IMR-90 (cell line): ENCODE results near the gene HYKK. TPM values are rescaled to one million over a fixed set of nuclear protein-coding genes. Genes with fewer than 3 reads are reported as not detected.

Experiments
- ATAC-seq: fragments of 200-7000 bp; cut with Tn5 transposase; 2 replicates; pipeline ENCODE4 v1.9.1; 2020; ENCODE audit warnings: low read depth, mild to moderate bottlenecking, moderate library complexity
- BruUV-seq: library from RNA; stranded (reverse); fragments of 400-500 nt; replicated peaks from 2 replicates; lab custom pipeline; 2021; lab: Mats Ljungman, UMichigan
- CTCF ChIA-PET: fragments of 300-600 bp; formaldehyde crosslinking; extraction: SDS; loops from one replicate; lab custom pipeline; 2021; ENCODE audit warnings: antibody characterized with exemption; lab: Yijun Ruan, JAX
- POLR2A ChIA-PET: fragments of 300-600 bp; sonication (Branson Sonifier 250); formaldehyde crosslinking; loops from one replicate; lab custom pipeline; 2022; ENCODE audit warnings: antibody characterized with exemption; ENCODE audit not compliant: unreplicated experiment; lab: Charles Lee
- DNase-seq: peaks from one replicate; pipeline ENCODE4 v3.0.0; 2013
- H2AFZ ChIP-seq: replicated peaks from 2 replicates; pipeline ENCODE3; 2013; ENCODE audit warnings: low read length, mild to moderate bottlenecking; ENCODE audit not compliant: poor library complexity
- H2AK5ac ChIP-seq: 2 replicates; pipeline ENCODE4 v1.6.1; 2013; ENCODE audit warnings: low read depth, low read length, inconsistent platforms
- H2AK9ac ChIP-seq: replicated peaks from 2 replicates; pipeline ENCODE3; 2013; ENCODE audit warnings: mild to moderate bottlenecking, low read depth, low read length, moderate library complexity; ENCODE audit not compliant: poor library complexity
- H2BK120ac ChIP-seq: 2 replicates; pipeline ENCODE4 v1.6.1; 2013; ENCODE audit warnings: low read depth, low read length, inconsistent platforms
- H2BK15ac ChIP-seq: 3 replicates; pipeline ENCODE4 v1.6.1; 2013; ENCODE audit warnings: low read depth, low read length, inconsistent platforms
- H2BK20ac ChIP-seq: 2 replicates; pipeline ENCODE4 v1.6.1; 2013; ENCODE audit warnings: low read depth, mild to moderate bottlenecking, inconsistent platforms, low read length, moderate library complexity
- H2BK5ac ChIP-seq: 2 replicates; pipeline ENCODE4 v1.6.1; 2013; ENCODE audit warnings: mild to moderate bottlenecking, low read depth, low read length, inconsistent platforms; ENCODE audit not compliant: poor library complexity, severe bottlenecking
- H3K14ac ChIP-seq: replicated peaks from 2 replicates; pipeline ENCODE4 v1.6.1; 2013; ENCODE audit warnings: low read depth, low read length, inconsistent platforms
- H3K18ac ChIP-seq: 2 replicates; pipeline ENCODE4 v1.6.1; 2013; ENCODE audit warnings: low read depth, low read length, control low read depth
- H3K23ac ChIP-seq: 2 replicates; pipeline ENCODE4 v1.6.1; 2013; ENCODE audit warnings: low read depth, low read length, inconsistent platforms
- H3K27ac ChIP-seq: 2 replicates; pipeline ENCODE4 v1.5.1; 2013; ENCODE audit warnings: mild to moderate bottlenecking, control low read depth, low read length; ENCODE audit not compliant: insufficient read depth
- H3K27me3 ChIP-seq: 2 replicates; pipeline ENCODE4 v1.6.1; 2013; ENCODE audit warnings: low read length; ENCODE audit not compliant: control insufficient read depth, insufficient read depth
- H3K36me3 ChIP-seq: 2 replicates; pipeline ENCODE4 v1.6.1; 2013; ENCODE audit warnings: low read length, mixed read lengths; ENCODE audit not compliant: control insufficient read depth, insufficient read depth
- H3K4ac ChIP-seq: 2 replicates; pipeline ENCODE4 v1.6.1; 2013; ENCODE audit warnings: low read depth, low read length, inconsistent platforms
- H3K4me1 ChIP-seq: 2 replicates; pipeline ENCODE4 v1.6.1; 2013; ENCODE audit warnings: low read length, mixed read lengths; ENCODE audit not compliant: control insufficient read depth, insufficient read depth
- H3K4me2 ChIP-seq: 2 replicates; pipeline ENCODE4 v1.6.1; 2013; ENCODE audit warnings: low read depth, mild to moderate bottlenecking, control low read depth, low read length, moderate library complexity
- H3K4me3 ChIP-seq: 2 replicates; pipeline ENCODE4 v1.5.1; 2013; ENCODE audit warnings: low read depth, mild to moderate bottlenecking, control low read depth, low read length, moderate library complexity; ENCODE audit not compliant: insufficient read depth
- H3K56ac ChIP-seq: 2 replicates; pipeline ENCODE4 v1.6.1; 2013; ENCODE audit warnings: low read length, inconsistent platforms; ENCODE audit not compliant: insufficient read depth; ENCODE audit errors: extremely low read depth
- H3K79me1 ChIP-seq, 2 experiments: 2 replicates each; pipeline ENCODE4 v1.6.1; 2013; ENCODE audit warnings: low read length in 2 of 2, inconsistent platforms in 1 of 2, low read depth in 1 of 2
- H3K9ac ChIP-seq: 2 replicates; pipeline ENCODE4 v1.6.1; 2013; ENCODE audit warnings: low read depth, low read length, control low read depth
- H3K9me1 ChIP-seq: 2 replicates; pipeline ENCODE4 v1.6.1; 2013; ENCODE audit warnings: low read length, inconsistent platforms; ENCODE audit not compliant: insufficient read depth
- H3K9me3 ChIP-seq: 2 replicates; pipeline ENCODE4 v1.6.1; 2013; ENCODE audit warnings: low read length; ENCODE audit not compliant: control insufficient read depth, insufficient read depth
- H4K20me1 ChIP-seq: 2 replicates; pipeline ENCODE4 v1.6.1; 2013; ENCODE audit warnings: low read length, inconsistent platforms; ENCODE audit not compliant: insufficient read depth
- H4K5ac ChIP-seq: 2 replicates; pipeline ENCODE4 v1.6.1; 2013; ENCODE audit warnings: mild to moderate bottlenecking, low read depth, low read length, control low read depth
- H4K8ac ChIP-seq, 2 experiments: 2 replicates each; pipeline ENCODE4 v1.6.1; 2013; ENCODE audit warnings: low read depth in 2 of 2, low read length in 2 of 2, control low read depth in 1 of 2, inconsistent platforms in 1 of 2
- H4K91ac ChIP-seq: 2 replicates; pipeline ENCODE4 v1.6.1; 2013; ENCODE audit warnings: low read depth, low read length, inconsistent platforms; ENCODE audit not compliant: insufficient read depth
- CEBPB ChIP-seq: IDR thresholded peaks from 2 replicates; pipeline ENCODE4 v1.6.1; 2012; ENCODE audit warnings: low read depth, low read length, improper control_type of control experiment
- ELK1 ChIP-seq: fragments of 150-350 bp; IDR thresholded peaks from 2 replicates; pipeline ENCODE4 v1.6.1; 2016; ENCODE audit warnings: low read depth, mild to moderate bottlenecking, low read length, moderate library complexity, borderline replicate concordance
- FOS ChIP-seq: fragments of 150-350 bp; IDR thresholded peaks from 2 replicates; pipeline ENCODE4 v1.6.1; 2016; ENCODE audit warnings: low read depth, low read length
- MAFK ChIP-seq: IDR thresholded peaks from 2 replicates; pipeline ENCODE4 v1.6.1; 2012; ENCODE audit warnings: low read depth, low read length, improper control_type of control experiment
- MAZ ChIP-seq: IDR thresholded peaks from 2 replicates; pipeline ENCODE4 v1.6.1; 2012; ENCODE audit warnings: low read depth, mild to moderate bottlenecking, low read length, improper control_type of control experiment, moderate library complexity, borderline replicate concordance
- MXI1 ChIP-seq: IDR thresholded peaks from 2 replicates; pipeline ENCODE4 v1.6.1; 2012; ENCODE audit warnings: low read depth, mild to moderate bottlenecking, low read length, moderate library complexity, borderline replicate concordance
- NFE2L2 ChIP-seq: fragments of 150-350 bp; IDR thresholded peaks from 2 replicates; pipeline ENCODE4 v1.6.1; 2016; ENCODE audit warnings: low read depth, mild to moderate bottlenecking, low read length
- RAD21 ChIP-seq: IDR thresholded peaks from 2 replicates; pipeline ENCODE4 v1.6.1; 2012; ENCODE audit warnings: low read length, improper control_type of control experiment
- RCOR1 ChIP-seq: IDR thresholded peaks from 2 replicates; pipeline ENCODE4 v1.6.1; 2012; ENCODE audit warnings: mild to moderate bottlenecking, low read length, improper control_type of control experiment; ENCODE audit not compliant: insufficient replicate concordance
- RFX5 ChIP-seq: IDR thresholded peaks from 2 replicates; pipeline ENCODE4 v1.8.0; 2012; ENCODE audit warnings: low read depth, mild to moderate bottlenecking, low read length, moderate library complexity
- USF2 ChIP-seq: fragments of 150-350 bp; IDR thresholded peaks from 2 replicates; pipeline ENCODE4 v1.6.1; 2017; ENCODE audit warnings: mild to moderate bottlenecking, antibody characterized with exemption, low read length, low read depth
- WGBS, 2 experiments: methylation state at CpG; one replicate each; pipeline versions ENCODE4 v1.1.5 to v1.1.7; 2013; ENCODE audit warnings: missing lambda C conversion rate in 2 of 2; ENCODE audit not compliant: insufficient read length in 1 of 2; ENCODE audit errors: extremely low coverage in 2 of 2; 5-methylcytosine and 5-hydroxymethylcytosine counted together
- dilution Hi-C: fragments of 300-500 bp; cut with HindIII; formaldehyde crosslinking; loops from one replicate; pipeline ENCODE4 v1.14.3; 2018; ENCODE audit warnings: low sequenced_read_pairs; ENCODE audit not compliant: unreplicated experiment
- in situ Hi-C: fragments of 300-500 bp; cut with MboI; formaldehyde crosslinking; loops from 3 replicates; pipeline ENCODE4 v1.14.3; 2019; ENCODE audit warnings: low sequenced_read_pairs, inconsistent platforms, mixed read lengths
- intact Hi-C: fragments of 100-400 bp; cut with micrococcal nuclease; formaldehyde crosslinking; loops from 2 replicates; pipeline ENCODE4 v1.10.0; 2022
- polyA plus RNA-seq, 3 experiments: library from polyadenylated mRNA; depleted of rRNA; stranded (reverse); fragments of >200 nt; gene quantifications; 2 replicates each; pipeline ENCODE4 v1.2.3, GENCODE V29; 2012; ENCODE audit warnings: low replicate concordance in 1 of 3
- total RNA-seq: library from RNA; depleted of rRNA; stranded (reverse); fragments of >200 nt; gene quantifications from 2 replicates; pipeline ENCODE4 v1.2.3, GENCODE V29; 2012

Gene HYKK
- total and polyA plus RNA-seq, 2 of the 4 experiments (the other 2 are of a cell fraction): 3.8 to 5.6 TPM

- POLR2A ChIA-PET: no interaction called here
- H3K9me3 ChIP-seq: no peaks in the 10 kb centered on the region
- H2AK5ac ChIP-seq: no peak overlapping the region
- H3K14ac ChIP-seq: no peak overlapping the region
- H3K27ac ChIP-seq: no peak overlapping the region
- H2BK15ac ChIP-seq: no peak overlapping the region
- no peak overlapping the region for H2AK9ac ChIP-seq
- H3K27me3 ChIP-seq: peaks cover 15% of the 10 kb centered on the region
- WGBS, 2 experiments: 63% methylated on average over 7 of the region's 11 CpGs; no CpG with 5 or more reads in 1 of the 2 experiments
- H4K5ac ChIP-seq: no peak overlapping the region
- no peak overlapping the region for H3K18ac ChIP-seq
- no peak overlapping the region for H3K4ac ChIP-seq
- intact Hi-C loops (no loop called here), in situ Hi-C loops (no loop called here), dilution Hi-C loops (no loop called here)
- H2BK5ac ChIP-seq: no peak overlapping the region
- H3K36me3 ChIP-seq: no peaks in the 10 kb centered on the region
- no peak overlapping the region for H3K4me3 ChIP-seq
- H3K9ac ChIP-seq: no peak overlapping the region
- CTCF ChIA-PET: no interaction called here
- peak overlapping the region; percentile 89 for H2AFZ ChIP-seq
- BruUV-seq: no TSS peak
- no peak for ATAC-seq
- H4K20me1 ChIP-seq: no peaks in the 10 kb centered on the region
- no peak for TF ChIP-seq MAFK
- TF ChIP-seq RAD21: no peak
- no peak for TF ChIP-seq USF2
- TF ChIP-seq NFE2L2: no peak
- no peak for TF ChIP-seq MAZ
- TF ChIP-seq RFX5: no peak
- no peak for TF ChIP-seq CEBPB
- no peak for TF ChIP-seq MXI1
- TF ChIP-seq RCOR1: no peak
- TF ChIP-seq ELK1: no peak
- no peak for TF ChIP-seq FOS
- no peak for DNase-seq
- no peaks in the 10 kb centered on the region for H3K9me1 ChIP-seq
- no peak overlapping the region for H3K56ac ChIP-seq
- no peak overlapping the region for H3K23ac ChIP-seq
- no peaks in the 10 kb centered on the region for H3K79me1 ChIP-seq
- H2BK20ac ChIP-seq: no peak overlapping the region
- H4K8ac ChIP-seq: no peak overlapping the region
- H3K4me2 ChIP-seq: no peak overlapping the region; the same call in 1 of the 2 replicates
- H4K91ac ChIP-seq: no peak overlapping the region
- H2BK120ac ChIP-seq: no peak overlapping the region
- H3K4me1 ChIP-seq: no peaks in the 10 kb centered on the region
Observed at GRCh38 chr15:78564743-78565096, 57.3 kb downstream of the HYKK start.
